ENCODE measurements around the gene ASB6. TPM values are rescaled to one million over a fixed set of nuclear protein-coding genes. Genes with fewer than 3 reads are reported as not detected.
"Not testable (repeated sequence)": the region's sequence is repeated elsewhere in the genome, so short reads cannot be mapped to it uniquely, and the experiment has no call there.

ASB6 gene
- total RNA-seq, 4 donors from 2014 or later, result 21.8 to 54.2 (median 29.6) TPM

DNA sequence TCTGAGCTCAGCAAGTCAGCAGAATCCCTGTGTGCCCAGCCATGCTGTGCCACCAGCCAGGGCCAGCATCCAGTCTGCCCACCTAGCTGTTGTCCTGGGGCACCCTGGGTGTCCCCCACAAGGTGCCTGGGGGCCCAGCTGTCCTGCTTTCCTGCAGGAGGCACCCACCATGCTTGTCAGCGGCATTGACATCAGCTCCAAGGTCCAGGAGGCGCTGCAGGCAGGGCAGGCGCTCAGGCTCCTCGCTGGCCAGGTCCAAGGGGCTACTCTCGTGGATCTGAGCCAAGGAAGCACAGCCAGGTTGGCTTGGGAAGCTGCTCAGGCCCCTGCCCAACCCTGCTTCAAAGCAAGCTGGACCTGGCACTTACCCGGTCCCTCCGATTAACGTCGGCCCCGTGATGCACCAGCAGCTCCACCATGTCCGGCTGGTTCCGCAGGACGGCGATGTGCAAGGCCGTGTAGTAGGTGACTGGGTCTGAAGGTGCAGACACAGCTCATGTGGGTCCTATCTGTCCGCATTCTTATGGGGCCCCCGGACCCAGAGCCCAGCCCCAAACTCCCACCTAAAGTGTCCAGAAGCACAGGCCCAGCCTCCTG, 2.8 kb downstream of the ASB6 start:
- peak in 1 of 3 donors; percentile 6 for TF ChIP-seq POLR2AphosphoS5 (IDR thresholded peaks at IDR 0.05)
- TF ChIP-seq POLR2A (IDR thresholded peaks at IDR 0.05), result no peak
- TF ChIP-seq, protein P1, sequence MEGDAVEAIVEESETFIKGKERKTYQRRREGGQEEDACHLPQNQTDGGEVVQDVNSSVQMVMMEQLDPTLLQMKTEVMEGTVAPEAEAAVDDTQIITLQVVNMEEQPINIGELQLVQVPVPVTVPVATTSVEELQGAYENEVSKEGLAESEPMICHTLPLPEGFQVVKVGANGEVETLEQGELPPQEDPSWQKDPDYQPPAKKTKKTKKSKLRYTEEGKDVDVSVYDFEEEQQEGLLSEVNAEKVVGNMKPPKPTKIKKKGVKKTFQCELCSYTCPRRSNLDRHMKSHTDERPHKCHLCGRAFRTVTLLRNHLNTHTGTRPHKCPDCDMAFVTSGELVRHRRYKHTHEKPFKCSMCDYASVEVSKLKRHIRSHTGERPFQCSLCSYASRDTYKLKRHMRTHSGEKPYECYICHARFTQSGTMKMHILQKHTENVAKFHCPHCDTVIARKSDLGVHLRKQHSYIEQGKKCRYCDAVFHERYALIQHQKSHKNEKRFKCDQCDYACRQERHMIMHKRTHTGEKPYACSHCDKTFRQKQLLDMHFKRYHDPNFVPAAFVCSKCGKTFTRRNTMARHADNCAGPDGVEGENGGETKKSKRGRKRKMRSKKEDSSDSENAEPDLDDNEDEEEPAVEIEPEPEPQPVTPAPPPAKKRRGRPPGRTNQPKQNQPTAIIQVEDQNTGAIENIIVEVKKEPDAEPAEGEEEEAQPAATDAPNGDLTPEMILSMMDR (IDR thresholded peaks at IDR 0.05), result no peak
- no peak for TF ChIP-seq EP300 (IDR thresholded peaks at IDR 0.05; ENCODE audit: low read depth)
- no peak for DNase-seq
- no peaks in the 10 kb centered on the region for H3K27me3 ChIP-seq
- in situ Hi-C loops (cut with MboI; ENCODE audit: low pct_ligation_motif_present in 1 of 4, low pct_unique_long_range_greater_than_20kb in 1 of 4, low sequenced_read_pairs in 3 of 4) (no loop called here), intact Hi-C loops (cut with DNase I; ENCODE audit: low total_unique reads) (no loop called here)
- H3K9me3 ChIP-seq, result no peaks in the 10 kb centered on the region
- no peak overlapping the region for H3K4me3 ChIP-seq
- peaks cover 12 to 23% (median 17%) of the 10 kb centered on the region in 4 donors for H3K4me1 ChIP-seq
- no peak overlapping the region for H3K27ac ChIP-seq
- 87% methylated on average over 17 of the region's 17 CpGs; no CpG with 5 or more reads in 1 of the 2 donors for WGBS, 2 donors (ENCODE audit: low coverage in 1 of 2)
- peaks cover 0 to 17% (median 8%) of the 10 kb centered on the region in 4 donors for H3K36me3 ChIP-seq

DNA sequence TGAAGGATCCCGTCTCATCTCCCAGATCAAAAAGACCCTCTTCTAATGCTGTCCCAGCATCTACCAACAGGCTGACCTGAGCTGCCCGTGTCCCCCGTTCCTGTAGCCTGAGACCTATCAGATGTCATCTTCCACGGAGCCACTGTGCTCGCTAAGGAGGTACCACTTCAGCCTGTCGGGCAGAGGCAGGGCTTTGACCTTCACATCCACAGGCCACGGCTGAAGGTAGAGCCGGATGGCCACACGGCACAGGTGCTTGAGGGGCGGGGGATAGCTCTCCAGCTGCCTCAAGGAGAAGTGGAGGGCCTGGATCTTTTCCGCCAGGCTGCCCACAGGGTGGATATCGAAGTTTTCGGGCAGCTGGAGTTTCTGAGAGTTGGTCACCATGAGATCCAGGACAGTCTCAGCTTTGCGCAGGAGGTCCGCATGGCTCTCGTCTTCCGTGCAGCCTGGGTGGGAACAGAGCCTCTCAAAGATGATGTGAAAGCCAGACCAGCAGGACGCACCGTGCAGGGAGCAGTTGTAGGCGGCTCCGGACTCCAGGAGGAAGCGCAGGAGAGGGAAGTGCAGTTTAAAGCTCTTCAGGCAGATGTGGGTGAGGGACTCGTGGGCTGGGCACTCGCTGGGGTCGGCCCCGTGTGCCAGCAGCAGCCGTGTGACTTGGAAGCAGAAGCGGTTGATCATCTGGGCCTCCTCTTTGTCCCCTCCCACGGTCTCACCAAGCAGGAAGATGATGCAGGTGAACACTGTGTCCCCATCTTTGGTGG, 4.1 kb downstream of the ASB6 start:
- no peak for DNase-seq
- Histone ChIP-seq H3K9me3 (no peaks in the 10 kb centered on the region), H3K4me3 (no peak overlapping the region), H3K27ac (no peak overlapping the region), H3K4me1 (peaks cover 12 to 23% (median 17%) of the 10 kb centered on the region in 4 donors), H3K27me3 (no peaks in the 10 kb centered on the region), H3K36me3 (peaks cover 0 to 22% (median 8%) of the 10 kb centered on the region in 4 donors)
- intact Hi-C loops (cut with DNase I; ENCODE audit: low total_unique reads) (no loop called here), in situ Hi-C loops (cut with MboI; ENCODE audit: low pct_ligation_motif_present in 1 of 4, low pct_unique_long_range_greater_than_20kb in 1 of 4, low sequenced_read_pairs in 3 of 4) (no loop called here)
- 83 to 86% methylated on average over 1 to 22 of the region's 29 CpGs for WGBS, 2 donors (ENCODE audit: low coverage in 1 of 2)
- TF ChIP-seq POLR2AphosphoS5 (IDR thresholded peaks at IDR 0.05) (no peak), POLR2A (IDR thresholded peaks at IDR 0.05) (no peak)

DNA sequence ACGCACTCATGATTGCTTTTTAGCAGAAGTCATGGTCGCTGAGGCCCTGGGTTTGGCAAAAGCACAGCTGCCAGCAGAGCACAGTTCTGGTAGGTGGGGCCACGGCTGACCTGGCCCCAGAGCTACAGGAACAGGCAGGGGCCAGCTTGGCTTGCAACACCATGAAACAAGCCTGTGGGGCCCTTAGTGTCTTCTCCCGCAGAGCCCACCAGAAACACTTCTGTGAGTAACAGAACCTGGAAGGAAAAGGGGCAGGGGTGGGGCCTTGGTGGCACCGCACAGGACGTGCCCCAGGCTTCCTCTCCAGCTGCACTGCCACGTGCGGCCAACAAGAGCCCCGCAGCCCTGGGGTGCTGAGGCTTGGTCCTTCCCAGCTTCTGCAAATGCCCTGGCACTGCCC, 4.8 kb downstream of the ASB6 start:
- in situ Hi-C loops (cut with MboI; ENCODE audit: low pct_ligation_motif_present in 1 of 4, low pct_unique_long_range_greater_than_20kb in 1 of 4, low sequenced_read_pairs in 3 of 4), result no loop called here
- H3K27ac ChIP-seq, result no peak overlapping the region
- no peaks in the 10 kb centered on the region for H3K9me3 ChIP-seq
- H3K27me3 ChIP-seq, result no peaks in the 10 kb centered on the region
- H3K36me3 ChIP-seq, result peaks cover 0 to 22% (median 8%) of the 10 kb centered on the region in 4 donors
- H3K4me3 ChIP-seq, result no peak overlapping the region
- WGBS, 2 donors (ENCODE audit: low coverage in 1 of 2), result 56% methylated on average over 4 of the region's 9 CpGs; no CpG with 5 or more reads in 1 of the 2 donors
- intact Hi-C loops (cut with DNase I; ENCODE audit: low total_unique reads), result no loop called here
- TF ChIP-seq, protein P1 (IDR thresholded peaks at IDR 0.05), result no peak
- TF ChIP-seq EP300 (IDR thresholded peaks at IDR 0.05; ENCODE audit: low read depth) (no peak), POLR2AphosphoS5 (IDR thresholded peaks at IDR 0.05) (no peak), POLR2A (IDR thresholded peaks at IDR 0.05) (no peak)
- no peak for DNase-seq
- peaks cover 11 to 18% (median 13%) of the 10 kb centered on the region in 4 donors for H3K4me1 ChIP-seq

DNA sequence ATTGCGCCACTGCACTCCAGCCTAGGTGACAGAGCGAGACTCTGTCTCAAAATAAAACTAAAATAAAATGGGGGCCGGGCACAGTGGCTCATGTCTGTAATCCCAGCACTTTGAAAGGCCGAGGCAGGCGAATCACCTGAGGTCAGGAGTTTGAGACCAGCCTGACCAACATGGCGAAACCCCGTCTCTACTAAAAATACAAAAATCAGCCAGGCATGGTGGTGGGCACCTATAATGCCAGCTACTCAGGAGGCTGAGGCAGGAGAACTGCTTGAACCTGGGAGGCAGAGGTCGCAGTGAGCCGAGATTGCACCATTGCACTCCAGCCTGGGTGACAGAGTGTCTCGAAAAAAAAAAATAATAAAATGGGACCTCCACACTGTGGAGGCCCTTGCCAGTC, 5.6 kb downstream of the ASB6 start:
- H3K27ac ChIP-seq; H3K4me3 ChIP-seq; H3K9me3 ChIP-seq; in situ Hi-C loops (cut with MboI; ENCODE audit: low pct_ligation_motif_present in 1 of 4, low pct_unique_long_range_greater_than_20kb in 1 of 4, low sequenced_read_pairs in 3 of 4); H3K27me3 ChIP-seq; DNase-seq; intact Hi-C loops (cut with DNase I; ENCODE audit: low total_unique reads): not testable (repeated sequence)
- Histone ChIP-seq H3K36me3 (peaks cover 0 to 22% (median 8%) of the 10 kb centered on the region in 4 donors), H3K4me1 (peaks cover 10 to 21% (median 12%) of the 10 kb centered on the region in 4 donors)
- 87 to 100% methylated on average over 1 to 10 of the region's 10 CpGs for WGBS, 2 donors (ENCODE audit: low coverage in 1 of 2)

Data from transverse colon (tissue), 4 donors.